Measurements from ENCODE around the gene MIOX. TPM values are rescaled to one million over a fixed set of nuclear protein-coding genes. Genes with fewer than 3 reads are reported as not detected.

The MIOX gene
- total RNA-seq, 1 experiment from 2014 or later: 0.39 TPM

DNA sequence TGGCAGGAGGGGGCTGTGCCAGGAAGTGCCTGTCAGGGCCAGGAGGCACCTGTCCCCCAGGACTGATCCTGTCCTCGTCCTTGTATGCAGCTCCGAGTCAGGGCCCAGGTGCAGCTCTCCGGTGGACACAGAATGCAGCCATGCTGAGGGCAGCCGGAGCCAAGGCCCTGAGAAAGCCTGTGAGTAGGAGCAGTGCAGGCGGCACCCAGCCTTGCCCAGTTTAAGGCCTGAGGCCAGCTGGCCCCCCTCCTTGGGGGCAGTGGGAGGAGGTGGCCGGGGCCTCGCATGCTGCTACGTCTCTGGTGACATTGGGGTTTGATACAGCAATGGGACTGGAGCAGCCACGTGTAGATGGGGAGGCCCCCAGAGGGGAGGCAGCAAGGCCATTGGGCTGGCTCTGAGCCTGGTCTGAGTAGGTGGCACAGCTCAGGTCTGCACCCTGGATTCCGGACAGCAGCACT lies 46.8 kb upstream of the MIOX start:
- Histone ChIP-seq H3K27ac (ENCODE audit: low read depth, low read length) (no peak overlapping the region), H3K9ac (ENCODE audit: low read length) (no peak overlapping the region), H3K9me2 (ENCODE audit: insufficient read depth) (no peaks in the 10 kb centered on the region), H2AFZ (ENCODE audit: low read depth, low read length, poor library complexity, severe bottlenecking) (no peak overlapping the region), H3K4me1 (ENCODE audit: control insufficient read depth in 1 of 2, insufficient read depth in 2 of 2, low read length in 2 of 2) (peaks cover 0 to 4% of the 10 kb centered on the region in 2 experiments; a peak in 2 of 4 replicates), H3K79me2 (ENCODE audit: insufficient read depth, low read length) (no peaks in the 10 kb centered on the region), H3K4me2 (ENCODE audit: low read length) (no peak overlapping the region), H3K36me3 (ENCODE audit: control insufficient read depth in 1 of 2, insufficient read depth in 2 of 2, low read length in 2 of 2) (peaks cover 4 to 8% of the 10 kb centered on the region in 2 experiments; a peak in 2 of 4 replicates), H4K20me1 (ENCODE audit: insufficient read depth) (no peaks in the 10 kb centered on the region), H3K9me3 (ENCODE audit: control insufficient read depth in 1 of 2, insufficient read depth in 1 of 2, low read depth in 1 of 2, low read length in 2 of 2) (no peaks in the 10 kb centered on the region), H3K4me3 (replicated peaks in 1 of 2; ENCODE audit: low read depth in 1 of 2, low read length in 2 of 2) (no peak overlapping the region), H3K27me3 (ENCODE audit: insufficient read depth, low read length) (no peaks in the 10 kb centered on the region)
- RAD21 ChIA-PET (ENCODE audit: low non-redundant PET in 1 of 2, low total read pairs in 2 of 2, uncharacterized antibody in 2 of 2, unreplicated experiment in 2 of 2): no interaction called here
- POLR2A ChIA-PET: no interaction called here
- intact Hi-C loops (cut with micrococcal nuclease): no loop called here
- CTCF ChIA-PET: no interaction called here
- ATAC-seq: no peak
- BruUV-seq (replicated peaks): no TSS peak
- no peak for DNase-seq (ENCODE audit: low read depth, low spot score)
- TF ChIP-seq TCF7L2 (IDR thresholded peaks at IDR 0.05; ENCODE audit: borderline replicate concordance, extremely low read depth, insufficient read depth, insufficient read length) (no peak), CBX3 (IDR thresholded peaks at IDR 0.05; ENCODE audit: low read depth) (no peak)

- no peak overlapping the region for H3K4me2 ChIP-seq (ENCODE audit: low read length)
- no peak for TF ChIP-seq TCF7L2 (IDR thresholded peaks at IDR 0.05; ENCODE audit: borderline replicate concordance, extremely low read depth, insufficient read depth, insufficient read length)
- TF ChIP-seq ZNF274 (IDR thresholded peaks at IDR 0.05; ENCODE audit: low read depth, low read length): no peak
- no peak for TF ChIP-seq ELF1 (IDR thresholded peaks at IDR 0.05; ENCODE audit: borderline replicate concordance, low read depth)
- TF ChIP-seq SRF (IDR thresholded peaks at IDR 0.05; ENCODE audit: low read depth): no peak
- TF ChIP-seq JUND (IDR thresholded peaks at IDR 0.05): no peak
- TF ChIP-seq, protein P1, sequence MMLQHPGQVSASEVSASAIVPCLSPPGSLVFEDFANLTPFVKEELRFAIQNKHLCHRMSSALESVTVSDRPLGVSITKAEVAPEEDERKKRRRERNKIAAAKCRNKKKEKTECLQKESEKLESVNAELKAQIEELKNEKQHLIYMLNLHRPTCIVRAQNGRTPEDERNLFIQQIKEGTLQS (IDR thresholded peaks at IDR 0.05): no peak
- TF ChIP-seq, protein P2, sequence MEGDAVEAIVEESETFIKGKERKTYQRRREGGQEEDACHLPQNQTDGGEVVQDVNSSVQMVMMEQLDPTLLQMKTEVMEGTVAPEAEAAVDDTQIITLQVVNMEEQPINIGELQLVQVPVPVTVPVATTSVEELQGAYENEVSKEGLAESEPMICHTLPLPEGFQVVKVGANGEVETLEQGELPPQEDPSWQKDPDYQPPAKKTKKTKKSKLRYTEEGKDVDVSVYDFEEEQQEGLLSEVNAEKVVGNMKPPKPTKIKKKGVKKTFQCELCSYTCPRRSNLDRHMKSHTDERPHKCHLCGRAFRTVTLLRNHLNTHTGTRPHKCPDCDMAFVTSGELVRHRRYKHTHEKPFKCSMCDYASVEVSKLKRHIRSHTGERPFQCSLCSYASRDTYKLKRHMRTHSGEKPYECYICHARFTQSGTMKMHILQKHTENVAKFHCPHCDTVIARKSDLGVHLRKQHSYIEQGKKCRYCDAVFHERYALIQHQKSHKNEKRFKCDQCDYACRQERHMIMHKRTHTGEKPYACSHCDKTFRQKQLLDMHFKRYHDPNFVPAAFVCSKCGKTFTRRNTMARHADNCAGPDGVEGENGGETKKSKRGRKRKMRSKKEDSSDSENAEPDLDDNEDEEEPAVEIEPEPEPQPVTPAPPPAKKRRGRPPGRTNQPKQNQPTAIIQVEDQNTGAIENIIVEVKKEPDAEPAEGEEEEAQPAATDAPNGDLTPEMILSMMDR (IDR thresholded peaks at IDR 0.05 in 2 of 3, conservative IDR thresholded peaks at IDR 0.05 in 1 of 3; ENCODE audit: borderline replicate concordance in 1 of 3, insufficient read depth in 1 of 3, low read depth in 2 of 3, low read length in 2 of 3): no peak
- TF ChIP-seq EGR1 (IDR thresholded peaks at IDR 0.05; ENCODE audit: low read depth): no peak
- no peak for TF ChIP-seq YY1 (IDR thresholded peaks at IDR 0.05; ENCODE audit: extremely low read depth, insufficient replicate concordance, low read depth, low read length)
- CTCF ChIA-PET: no interaction called here
- DNase-seq (ENCODE audit: low read depth, low spot score): no peak
- ATAC-seq: peak; percentile 28
- H3K4me1 ChIP-seq (ENCODE audit: control insufficient read depth in 1 of 2, insufficient read depth in 2 of 2, low read length in 2 of 2): peaks cover 0 to 4% of the 10 kb centered on the region in 2 experiments; a peak in 2 of 4 replicates
- H3K9ac ChIP-seq (ENCODE audit: low read length): no peak overlapping the region
- no peaks in the 10 kb centered on the region for H4K20me1 ChIP-seq (ENCODE audit: insufficient read depth)
- no peak overlapping the region for H3K4me3 ChIP-seq (replicated peaks in 1 of 2; ENCODE audit: low read depth in 1 of 2, low read length in 2 of 2)
- H3K36me3 ChIP-seq (ENCODE audit: control insufficient read depth in 1 of 2, insufficient read depth in 2 of 2, low read length in 2 of 2): peaks cover 3 to 8% of the 10 kb centered on the region in 2 experiments; a peak in 2 of 4 replicates
- H3K79me2 ChIP-seq (ENCODE audit: insufficient read depth, low read length): no peaks in the 10 kb centered on the region
- POLR2A ChIA-PET: no interaction called here
- no peaks in the 10 kb centered on the region for H3K9me2 ChIP-seq (ENCODE audit: insufficient read depth)
- RAD21 ChIA-PET (ENCODE audit: low non-redundant PET in 1 of 2, low total read pairs in 2 of 2, uncharacterized antibody in 2 of 2, unreplicated experiment in 2 of 2): no interaction called here
- no peak overlapping the region for H3K27ac ChIP-seq (ENCODE audit: low read depth, low read length)
- no peaks in the 10 kb centered on the region for H3K9me3 ChIP-seq (ENCODE audit: control insufficient read depth in 1 of 2, insufficient read depth in 1 of 2, low read depth in 1 of 2, low read length in 2 of 2)
- no peaks in the 10 kb centered on the region for H3K27me3 ChIP-seq (ENCODE audit: insufficient read depth, low read length)
- BruUV-seq (replicated peaks): no TSS peak
- intact Hi-C loops (cut with micrococcal nuclease): no loop called here
- H2AFZ ChIP-seq (ENCODE audit: low read depth, low read length, poor library complexity, severe bottlenecking): no peak overlapping the region
These were observed 46.0 kb upstream of the MIOX start for GRCh38 chr22:50440544-50441249.
